GM18951 (cell line): ENCODE measurements around the gene CDRT15.

Experiments used
- POLR2A ChIP-seq: IDR thresholded peaks from 4 replicates; pipeline ENCODE4 v1.6.1; 2011; ENCODE audit warnings: mild to moderate bottlenecking; ENCODE audit not compliant: insufficient read length, insufficient read depth; ENCODE audit errors: extremely low read depth
- in situ Hi-C: fragments of 300-500 bp; cut with MboI; formaldehyde crosslinking; loops from one replicate; pipeline ENCODE4 v1.12.0; 2022; ENCODE audit warnings: low sequenced_read_pairs, mixed read lengths, inconsistent platforms; ENCODE audit not compliant: unreplicated experiment

CDRT15 gene

DNA sequence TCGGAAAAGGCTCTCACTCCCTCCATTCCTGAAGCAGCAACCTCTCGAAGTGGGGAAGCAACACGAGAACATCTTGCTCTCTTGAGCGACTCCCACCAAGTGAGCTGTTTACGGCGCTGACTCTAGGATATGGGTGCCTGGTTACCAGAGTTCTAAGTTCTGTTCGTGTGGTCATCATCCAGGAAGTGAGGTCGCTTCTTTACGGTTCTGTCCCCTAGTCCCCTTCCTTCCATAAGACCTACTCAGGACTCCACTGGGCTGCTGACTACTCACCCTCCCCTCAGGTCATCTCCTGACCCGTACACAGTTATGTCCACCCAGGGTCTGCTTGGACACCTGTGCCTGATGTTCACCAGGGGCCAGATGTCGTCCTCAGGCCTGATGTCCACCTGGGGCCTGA, at the start of gene CDRT15:
Gene CDRT15, minus strand, starts transcription at position 101 of the 400 bp plus-strand sequence. Its CDS starts 29 bp downstream, at position 72.
- in situ Hi-C loops: loop anchor here (10.0 kb wide), 1 partner anchor 212 kb away; no protein-coding TSS in a partner anchor

DNA sequence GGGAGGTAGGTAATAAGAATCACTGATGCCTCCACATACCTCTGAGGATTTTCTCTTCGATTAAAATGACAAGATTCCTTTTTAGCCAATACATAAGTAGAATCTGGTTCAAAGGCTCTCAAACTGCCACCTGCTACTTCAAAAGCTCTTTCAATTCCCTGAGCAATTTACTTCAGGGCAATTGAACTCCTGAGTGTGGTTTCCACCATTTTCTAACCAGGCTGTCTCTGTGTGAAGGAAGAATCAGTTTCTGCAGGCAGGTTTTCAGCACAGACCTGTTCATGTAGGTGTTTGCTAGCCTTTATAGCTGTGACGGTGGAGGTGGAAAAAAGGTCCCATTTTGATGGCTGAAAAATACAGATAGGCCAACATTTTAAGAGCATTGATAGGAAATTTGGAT, 46.1 kb upstream of the CDRT15 start:
- no peak for TF ChIP-seq POLR2A
- in situ Hi-C loops: no loop called here

DNA sequence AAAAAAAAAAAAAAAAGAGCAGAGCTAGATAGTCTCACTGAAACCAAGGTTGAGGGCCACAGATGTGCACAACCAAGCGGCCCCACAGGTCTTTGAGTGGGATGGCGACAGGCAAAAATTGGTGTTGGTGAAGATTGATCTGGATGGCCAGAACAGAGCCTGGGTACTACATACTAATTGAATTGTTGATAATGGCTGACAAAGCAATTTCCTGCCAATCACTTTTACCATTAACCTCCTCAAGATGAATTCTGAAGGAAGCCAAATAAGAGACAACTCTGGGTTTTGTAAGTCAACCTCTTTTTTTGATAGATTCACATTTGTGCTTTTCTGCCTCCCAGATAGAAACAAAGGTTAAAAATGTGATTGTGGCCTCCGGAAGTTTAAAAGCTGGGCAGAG, 44.9 kb upstream of the CDRT15 start:
- TF ChIP-seq POLR2A: no peak
- in situ Hi-C loops: no loop called here

DNA sequence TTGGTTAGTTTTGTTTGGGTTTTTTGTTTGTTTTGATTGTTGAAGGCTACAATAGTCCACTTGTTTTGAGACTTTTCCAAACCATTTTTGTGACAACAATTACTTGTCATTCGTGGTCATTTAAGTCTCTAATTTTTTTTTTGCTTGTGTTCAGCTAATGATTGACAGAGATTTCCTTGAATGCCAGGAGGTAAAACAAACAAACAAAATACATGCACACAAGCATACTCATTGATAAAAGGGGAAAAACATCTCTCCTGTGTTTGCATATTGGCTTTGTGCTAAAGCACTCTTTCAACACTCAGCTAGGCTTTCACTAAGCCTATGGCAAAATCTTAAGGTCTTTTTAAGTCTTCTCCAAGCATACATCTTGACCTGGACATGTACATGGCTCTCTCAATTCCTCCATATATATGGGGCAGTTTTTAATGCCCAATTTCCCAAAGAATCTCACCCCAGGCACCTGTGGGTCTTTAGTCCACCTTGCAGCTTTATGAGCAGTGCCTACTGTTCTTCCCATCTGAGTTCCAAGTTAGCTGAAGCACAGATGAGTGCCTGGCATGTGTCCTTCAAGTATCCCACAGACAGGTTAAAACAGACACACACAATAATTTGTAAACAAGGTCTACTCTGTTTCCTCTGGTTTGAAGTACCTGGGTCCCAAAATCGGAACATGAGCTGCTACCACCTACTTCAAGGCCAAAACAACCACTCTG, 40.0 kb upstream of the CDRT15 start:
- TF ChIP-seq POLR2A: no peak
- in situ Hi-C loops: no loop called here

DNA sequence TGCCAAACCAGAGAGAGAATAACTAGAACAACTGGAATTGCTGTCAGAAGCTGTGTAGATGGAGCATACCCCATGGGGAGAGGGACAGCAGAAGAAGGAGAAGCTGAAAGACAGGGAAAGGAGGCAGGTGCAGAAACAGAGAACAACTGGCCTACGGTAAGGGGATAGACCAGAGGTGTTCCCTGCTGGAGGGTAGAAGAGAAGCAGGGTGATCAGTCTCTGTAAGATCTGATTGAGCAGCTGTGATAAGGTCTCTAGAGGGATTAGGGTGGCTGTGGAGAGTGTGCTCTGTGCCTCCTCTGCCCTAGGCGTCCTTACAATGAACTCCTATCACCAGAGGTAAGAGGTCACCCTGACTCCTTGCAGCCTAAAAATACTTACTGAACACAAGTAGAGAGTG, 33.8 kb upstream of the CDRT15 start:
- in situ Hi-C loops: no loop called here
- TF ChIP-seq POLR2A: no peak

DNA sequence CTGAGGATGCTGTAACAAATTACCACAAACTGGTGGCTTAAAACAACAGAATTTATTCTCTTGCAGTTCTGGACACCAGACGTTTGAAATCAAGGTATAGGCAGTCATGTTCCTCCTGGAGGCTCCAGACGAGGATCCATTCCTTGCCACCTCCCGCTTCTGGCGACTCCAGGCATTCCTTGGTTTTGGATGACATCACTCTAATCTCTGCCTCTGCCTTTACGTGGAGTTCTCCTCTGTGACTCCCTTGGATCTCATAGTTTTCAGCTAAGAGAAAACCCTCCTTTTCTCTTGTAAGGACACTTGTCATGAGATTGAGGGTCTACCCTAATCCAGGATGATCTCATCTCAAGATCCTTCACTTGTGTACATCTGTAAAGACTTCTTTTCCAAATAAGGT, 32.8 kb upstream of the CDRT15 start:
- in situ Hi-C loops: no loop called here
- TF ChIP-seq POLR2A: no peak

DNA sequence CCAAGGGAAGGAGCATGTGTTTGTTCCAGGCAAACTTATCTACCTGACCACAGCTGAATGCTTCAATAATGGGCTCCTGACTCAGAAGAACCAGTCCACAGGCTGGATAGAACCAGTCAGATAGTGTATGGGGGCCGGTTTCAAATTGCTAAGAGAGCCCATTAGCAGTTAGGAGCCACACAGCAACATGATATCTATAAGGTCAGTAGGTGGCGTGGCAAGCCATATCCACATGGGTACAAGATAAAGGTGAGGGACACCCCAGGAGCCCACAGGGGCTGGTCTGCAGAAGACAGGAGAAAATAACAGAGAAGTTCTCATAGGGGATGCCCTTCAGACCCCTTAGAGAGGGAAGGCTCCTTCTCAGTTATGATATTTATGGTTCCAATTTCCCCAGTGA, 31.6 kb upstream of the CDRT15 start:
- no peak for TF ChIP-seq POLR2A
- in situ Hi-C loops: no loop called here

DNA sequence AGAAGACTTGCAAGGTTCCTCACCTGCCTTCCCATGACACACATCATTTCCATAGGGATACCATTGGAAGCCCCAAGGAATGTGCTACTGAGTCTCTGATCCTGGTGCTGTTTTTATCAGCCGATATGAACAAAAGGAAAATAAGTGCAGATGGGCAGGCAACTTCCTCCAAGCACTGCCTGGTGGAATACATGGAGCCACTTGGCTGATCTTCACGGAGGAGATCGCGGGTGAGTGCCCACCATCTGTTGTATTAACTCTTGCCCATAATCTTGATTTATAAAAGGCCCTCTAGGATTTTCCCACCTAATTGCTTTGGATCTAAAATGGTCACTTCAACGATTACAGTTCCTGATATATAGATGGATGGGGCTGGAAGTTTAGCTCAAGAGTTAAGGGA, 24.7 kb upstream of the CDRT15 start:
- in situ Hi-C loops: no loop called here

DNA sequence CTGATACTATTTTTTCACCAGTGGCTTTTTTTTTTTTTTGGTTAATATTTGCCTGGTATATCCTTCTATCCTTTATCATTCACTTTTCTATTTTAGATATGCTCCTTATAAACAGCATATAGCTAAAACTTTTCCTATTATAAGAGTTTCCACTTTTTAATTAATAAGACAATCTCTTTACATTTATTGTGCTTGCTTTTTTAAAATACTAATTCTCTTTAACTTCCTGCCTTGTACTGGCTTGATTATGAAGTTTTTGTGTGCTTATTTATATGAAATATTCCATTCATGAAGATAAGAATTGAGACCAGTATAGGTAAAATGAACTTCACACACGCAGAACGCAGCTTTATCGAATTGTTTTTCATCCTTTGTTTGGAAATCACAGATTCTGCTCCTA, 9.0 kb upstream of the CDRT15 start:
- no peak for TF ChIP-seq POLR2A
- in situ Hi-C loops: no loop called here

More for the DNA sequence above, 24.7 kb upstream of the CDRT15 start:
- no peak for TF ChIP-seq POLR2A

DNA sequence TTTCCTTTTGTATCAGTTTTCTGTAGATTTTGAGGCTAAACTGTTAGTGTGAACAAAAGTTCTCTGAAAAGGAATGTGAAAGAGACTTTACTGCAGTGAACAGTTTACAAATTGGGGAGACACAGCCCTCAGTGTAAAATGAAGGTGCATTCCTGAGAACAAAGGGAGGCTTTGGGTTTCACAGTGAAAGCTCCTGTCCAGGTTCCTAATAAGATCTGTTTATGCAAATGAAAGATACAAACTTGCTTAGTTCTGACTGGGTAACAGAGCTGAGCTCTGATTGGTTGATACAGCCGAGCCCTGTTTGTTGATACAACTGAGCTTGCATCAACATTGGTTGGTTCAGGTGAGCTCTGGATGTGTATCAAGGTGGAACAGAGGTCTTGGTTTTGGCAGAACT, 8.3 kb upstream of the CDRT15 start:
- in situ Hi-C loops: no loop called here
- no peak for TF ChIP-seq POLR2A

DNA sequence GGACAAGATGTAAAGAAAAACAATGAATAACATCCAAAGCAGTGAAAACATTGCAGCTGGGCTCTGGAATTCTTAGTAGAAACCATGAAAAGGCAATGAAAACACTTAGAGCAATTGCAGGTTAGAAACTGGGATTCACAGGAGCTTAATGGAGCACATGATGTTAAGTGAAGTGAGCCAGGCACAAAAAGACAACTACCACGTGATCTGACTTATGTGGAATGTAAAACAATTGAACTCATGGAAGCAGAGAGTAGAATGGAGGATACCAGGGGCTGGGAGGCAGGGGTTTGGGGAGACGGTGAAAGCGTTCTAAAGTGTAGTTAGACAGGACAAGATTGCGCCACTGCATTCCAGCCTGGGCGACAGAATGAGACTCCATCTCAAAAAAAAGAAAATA, 2.6 kb upstream of the CDRT15 start:
- in situ Hi-C loops: loop anchor here (10.0 kb wide), 1 partner anchor 214 kb away; no protein-coding TSS in a partner anchor

DNA sequence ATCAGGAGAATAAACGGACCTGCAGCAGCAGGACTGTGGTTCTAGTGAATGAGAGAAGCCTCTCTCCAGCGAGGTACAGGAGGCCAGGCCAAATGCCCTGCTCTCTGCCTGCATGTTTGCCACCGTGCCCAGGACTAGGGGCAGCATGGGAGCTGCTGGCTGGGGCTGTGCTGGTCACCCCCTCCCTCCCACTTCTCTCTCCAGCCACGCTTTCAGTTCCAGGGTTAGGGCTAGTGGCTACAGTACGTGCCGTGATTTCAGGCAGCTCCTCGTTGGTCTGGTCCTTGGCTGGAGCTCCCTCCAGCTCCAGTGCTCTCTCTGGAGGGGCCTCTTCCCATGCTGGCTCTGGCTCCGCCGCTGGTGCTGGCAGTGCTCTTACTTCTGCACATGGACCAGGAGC, 630 bp downstream of the CDRT15 start:
- in situ Hi-C loops: loop anchor here (10.0 kb wide), 1 partner anchor 211 kb away; no protein-coding TSS in a partner anchor

DNA sequence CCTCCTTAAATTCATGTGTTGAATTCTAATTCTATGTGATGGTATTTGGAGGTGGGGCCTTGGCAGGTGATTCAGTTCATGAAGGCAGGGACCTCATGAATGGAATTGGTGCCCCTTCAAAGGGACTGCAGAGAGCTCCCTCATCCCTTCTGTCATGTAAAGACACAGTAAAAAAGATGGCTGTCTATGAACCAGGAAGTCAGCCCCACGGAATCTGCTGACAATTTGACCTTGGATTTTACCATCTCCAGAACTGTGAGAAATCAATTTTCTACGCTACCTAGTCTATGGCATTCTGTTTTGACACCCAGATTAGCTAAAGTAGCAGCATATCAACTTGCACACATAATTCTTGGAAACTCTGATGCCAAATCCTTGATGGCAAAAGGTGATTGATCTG, 1.6 kb downstream of the CDRT15 start:
- in situ Hi-C loops: loop anchor here (10.0 kb wide), 1 partner anchor 210 kb away; no protein-coding TSS in a partner anchor

DNA sequence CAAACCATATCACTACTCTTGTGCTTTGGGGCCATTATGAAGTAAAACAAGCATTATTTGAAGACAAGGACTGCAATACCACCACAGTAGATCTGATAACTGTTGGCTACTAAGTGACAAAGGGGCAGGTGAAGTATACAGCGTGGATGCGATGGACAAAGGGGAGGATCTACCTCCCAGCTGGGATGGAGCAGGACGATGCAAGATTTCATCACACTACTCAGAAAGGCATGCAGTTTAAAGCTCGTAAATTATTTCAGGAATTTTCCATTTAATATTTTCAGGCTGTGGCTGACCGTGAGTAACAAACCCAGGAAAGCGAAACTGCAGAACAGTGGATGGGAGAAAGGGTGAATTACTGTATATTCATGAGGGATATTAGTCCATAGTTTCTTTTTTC, 5.5 kb downstream of the CDRT15 start:
- in situ Hi-C loops: loop anchor here (10.0 kb wide), 1 partner anchor 206 kb away; no protein-coding TSS in a partner anchor

DNA sequence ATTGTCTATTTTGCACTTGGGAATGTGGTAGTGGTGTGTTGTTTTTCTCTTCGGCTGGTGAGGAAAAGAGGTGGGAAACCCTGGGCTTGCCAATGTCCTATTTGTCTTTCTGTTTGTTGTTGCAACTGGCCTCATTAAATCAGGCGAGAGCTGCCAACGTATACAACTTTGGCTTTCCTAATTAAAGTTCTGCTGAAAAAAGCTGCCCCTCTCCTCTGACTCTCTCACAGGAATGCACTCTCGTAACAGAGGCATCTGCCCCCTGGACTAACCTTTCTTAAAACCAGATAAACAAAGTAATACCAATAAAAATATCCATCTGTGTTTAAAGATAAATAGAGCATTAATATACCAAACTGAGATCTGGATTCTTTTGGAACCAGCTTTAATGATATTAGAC, 7.8 kb downstream of the CDRT15 start:
- no peak for TF ChIP-seq POLR2A

More for the DNA sequence above, 7.8 kb downstream of the CDRT15 start:
- in situ Hi-C loops: no loop called here
